Gastroesophageal sphincter (tissue), 3 donors: ENCODE results near the gene TMCO4.

Source experiments
- EP300 ChIP-seq: sonication (generic); formaldehyde crosslinking; IDR thresholded peaks from one replicate; pipeline ENCODE4 v1.6.1; 2017; ENCODE audit warnings: antibody characterized with exemption, mild to moderate bottlenecking
- POLR2A ChIP-seq, 2 donors: fragments of 450-650 bp; IDR thresholded peaks; one replicate each; pipeline ENCODE4 v1.6.1; 2017; ENCODE audit warnings: antibody characterized with exemption in 2 of 2, mild to moderate bottlenecking in 2 of 2, moderate library complexity in 1 of 2
- TF ChIP-seq, protein P1 (sequence below), 4 experiments: fragments of 200-600 bp in 2 of 4; fragments of 450-650 bp in 2 of 4; sonication (generic) in 1 of 4; IDR thresholded peaks; one replicate each; pipeline ENCODE4 v1.5.1; 2017 to 2019; ENCODE audit warnings: antibody characterized with exemption in 4 of 4, mild to moderate bottlenecking in 2 of 4, moderate library complexity in 2 of 4

DNA sequence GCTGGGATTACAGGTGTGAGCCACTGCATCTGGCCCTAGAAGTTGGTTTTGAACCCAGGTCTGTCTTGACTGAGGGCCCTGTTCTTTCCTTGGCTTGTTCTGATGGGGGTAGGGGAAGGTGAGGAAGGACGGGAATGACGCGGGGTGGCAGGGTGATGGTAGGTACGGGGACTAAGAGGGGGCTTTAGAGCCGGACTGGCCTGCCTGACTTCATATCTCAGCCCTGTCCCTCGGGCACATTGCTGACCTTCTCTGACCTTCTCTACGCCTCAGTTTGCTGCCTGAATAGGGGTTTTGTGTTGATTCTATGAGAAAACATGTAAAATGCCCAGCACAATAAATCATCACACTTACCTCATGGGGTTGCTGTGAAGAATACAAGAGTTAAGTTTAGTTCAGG, 8.6 kb upstream of the TMCO4 start:
- TF ChIP-seq, protein P1, sequence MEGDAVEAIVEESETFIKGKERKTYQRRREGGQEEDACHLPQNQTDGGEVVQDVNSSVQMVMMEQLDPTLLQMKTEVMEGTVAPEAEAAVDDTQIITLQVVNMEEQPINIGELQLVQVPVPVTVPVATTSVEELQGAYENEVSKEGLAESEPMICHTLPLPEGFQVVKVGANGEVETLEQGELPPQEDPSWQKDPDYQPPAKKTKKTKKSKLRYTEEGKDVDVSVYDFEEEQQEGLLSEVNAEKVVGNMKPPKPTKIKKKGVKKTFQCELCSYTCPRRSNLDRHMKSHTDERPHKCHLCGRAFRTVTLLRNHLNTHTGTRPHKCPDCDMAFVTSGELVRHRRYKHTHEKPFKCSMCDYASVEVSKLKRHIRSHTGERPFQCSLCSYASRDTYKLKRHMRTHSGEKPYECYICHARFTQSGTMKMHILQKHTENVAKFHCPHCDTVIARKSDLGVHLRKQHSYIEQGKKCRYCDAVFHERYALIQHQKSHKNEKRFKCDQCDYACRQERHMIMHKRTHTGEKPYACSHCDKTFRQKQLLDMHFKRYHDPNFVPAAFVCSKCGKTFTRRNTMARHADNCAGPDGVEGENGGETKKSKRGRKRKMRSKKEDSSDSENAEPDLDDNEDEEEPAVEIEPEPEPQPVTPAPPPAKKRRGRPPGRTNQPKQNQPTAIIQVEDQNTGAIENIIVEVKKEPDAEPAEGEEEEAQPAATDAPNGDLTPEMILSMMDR (IDR thresholded peaks at IDR 0.05) = no peak
- TF ChIP-seq POLR2A (IDR thresholded peaks at IDR 0.05) (no peak), EP300 (no peak)
